Stimulated activated CD4-positive, alpha-beta T cell treated with anti-CD3 and anti-CD28 coated beads, Interleukin-4, amount 100 ng/mL, for 24 hours (primary cell): ENCODE results near the gene TCERG1L.
"Not testable (repeated sequence)": the region's sequence is repeated elsewhere in the genome, so short reads cannot be mapped to it uniquely, and the experiment has no call there.

Experiments
- DNase-seq: peaks from one replicate; pipeline ENCODE4 v3.0.0-alpha.2; 2020

The TCERG1L gene

GRCh38 chr10:131246775-131247174 is 64.7 kb downstream of the TCERG1L start:
- no peak for DNase-seq

GRCh38 chr10:131246089-131246488 is 65.4 kb downstream of the TCERG1L start:
- DNase-seq = no peak

GRCh38 chr10:131245475-131246059 is 66.0 kb downstream of the TCERG1L start:
- DNase-seq = no peak

GRCh38 chr10:131244836-131245235 is 66.7 kb downstream of the TCERG1L start:
- DNase-seq = no peak

- no peak for DNase-seq
These were observed 68.4 kb downstream of the TCERG1L start for GRCh38 chr10:131243076-131243475.

GRCh38 chr10:131242007-131242406 is 69.5 kb downstream of the TCERG1L start:
- DNase-seq = no peak

- DNase-seq = no peak
These were observed 70.8 kb downstream of the TCERG1L start for GRCh38 chr10:131240691-131241090.

GRCh38 chr10:131239926-131240325 is 71.6 kb downstream of the TCERG1L start:
- DNase-seq = no peak

- no peak for DNase-seq
These were observed 72.1 kb downstream of the TCERG1L start for GRCh38 chr10:131239450-131239849.

- DNase-seq = no peak
These were observed 72.7 kb downstream of the TCERG1L start for GRCh38 chr10:131238669-131239280.

- DNase-seq = no peak
These were observed 73.4 kb downstream of the TCERG1L start for GRCh38 chr10:131237991-131238651.

- DNase-seq = not testable (repeated sequence)
These were observed 76.9 kb downstream of the TCERG1L start for GRCh38 chr10:131234606-131235005.

GRCh38 chr10:131233611-131234258 is 77.8 kb downstream of the TCERG1L start:
- DNase-seq = no peak

- no peak for DNase-seq
These were observed 79.5 kb downstream of the TCERG1L start for GRCh38 chr10:131231965-131232541.

- DNase-seq = no peak
These were observed 80.1 kb downstream of the TCERG1L start for GRCh38 chr10:131231323-131231964.

- DNase-seq = no peak
These were observed 80.7 kb downstream of the TCERG1L start for GRCh38 chr10:131230641-131231322.

GRCh38 chr10:131230166-131230565 is 81.4 kb downstream of the TCERG1L start:
- DNase-seq = no peak

- DNase-seq = no peak
These were observed 84.3 kb downstream of the TCERG1L start for GRCh38 chr10:131227163-131227740.

GRCh38 chr10:131226446-131227162 is 84.9 kb downstream of the TCERG1L start:
- no peak for DNase-seq

- no peak for DNase-seq
These were observed 87.4 kb downstream of the TCERG1L start for GRCh38 chr10:131224106-131224505.

- no peak for DNase-seq
These were observed 88.1 kb downstream of the TCERG1L start for GRCh38 chr10:131223422-131223821.
